GM12872 (cell line): Measurements from ENCODE around the gene SELENOO.
A peak's percentile ranks its signal among the peaks of the same experiment; 100 is the strongest.

Source experiments
- CTCF ChIP-seq: IDR thresholded peaks from 3 replicates; pipeline ENCODE4 v1.5.1; 2011; ENCODE audit warnings: low read depth, mild to moderate bottlenecking, low read length, moderate library complexity; ENCODE audit not compliant: insufficient read depth

Gene SELENOO

GRCh38 chr22:50209893-50210292 is 9.1 kb downstream of the SELENOO start:
- peak; percentile 91 for TF ChIP-seq CTCF

DNA sequence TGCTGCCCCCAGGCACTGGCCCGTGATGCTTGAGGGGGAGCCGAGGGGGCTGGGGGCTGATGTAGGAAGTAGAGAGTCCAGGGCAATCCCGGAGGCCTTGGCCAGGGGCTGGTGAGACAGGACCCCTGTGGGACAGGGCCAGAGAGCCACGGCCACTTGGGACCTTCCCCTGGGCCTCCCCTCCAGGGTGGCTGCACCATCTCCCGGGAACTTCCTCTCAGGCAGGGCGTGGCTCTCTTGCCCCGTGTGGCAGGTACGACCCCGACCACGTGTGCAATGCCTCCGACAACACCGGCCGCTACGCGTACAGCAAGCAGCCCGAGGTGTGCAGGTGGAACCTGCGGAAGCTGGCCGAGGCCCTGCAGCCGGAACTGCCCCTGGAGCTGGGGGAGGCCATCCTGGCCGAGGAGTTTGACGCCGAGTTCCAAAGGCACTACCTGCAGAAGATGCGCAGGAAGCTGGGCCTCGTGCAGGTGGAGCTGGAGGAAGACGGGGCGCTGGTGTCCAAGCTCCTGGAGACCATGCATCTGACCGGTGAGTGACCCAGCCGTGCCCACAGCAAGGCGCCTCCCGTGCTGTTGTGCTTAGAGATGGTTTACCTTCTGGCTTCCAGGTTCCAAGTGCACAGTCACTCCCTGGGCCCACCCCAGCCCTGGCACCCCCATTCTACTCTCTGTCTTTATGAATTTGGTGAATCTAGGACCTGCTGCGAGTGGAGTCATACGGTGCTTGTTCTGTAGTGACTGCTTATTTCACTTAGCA is 9.7 kb downstream of the SELENOO start:
- TF ChIP-seq CTCF: no peak

- no peak for TF ChIP-seq CTCF
Measured at GRCh38 chr22:50211147-50211546, 10.3 kb downstream of the SELENOO start.

DNA sequence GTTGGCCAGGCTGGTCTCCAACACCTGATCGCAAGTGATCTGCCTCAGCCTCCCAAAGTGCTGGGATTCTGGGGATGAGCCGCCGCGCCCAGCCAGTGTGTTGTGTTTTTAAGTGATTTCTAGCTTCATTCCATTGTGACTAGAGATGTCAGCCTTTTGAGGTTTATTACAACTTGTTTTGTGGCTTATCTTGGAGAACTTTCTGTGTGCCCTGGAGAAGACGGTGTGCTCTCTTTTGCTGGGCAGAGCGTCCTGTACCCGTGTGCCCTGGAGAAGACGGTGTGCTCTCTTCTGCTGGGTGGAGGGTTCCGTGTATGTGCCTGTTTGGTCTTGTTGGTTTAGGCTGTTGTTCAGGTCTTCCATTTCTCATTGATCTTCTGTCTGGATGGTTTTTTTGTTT is 12.5 kb downstream of the SELENOO start:
- no peak for TF ChIP-seq CTCF

GRCh38 chr22:50215297-50216054 is 14.7 kb downstream of the SELENOO start:
- TF ChIP-seq CTCF: no peak

GRCh38 chr22:50216055-50216683 is 15.4 kb downstream of the SELENOO start:
- TF ChIP-seq CTCF: no peak
